ENCODE data around the gene ACER3. TPM values are rescaled to one million over a fixed set of nuclear protein-coding genes. Genes with fewer than 3 reads are reported as not detected.

ACER3 gene
- total and polyA plus RNA-seq, 4 donors = 1.9 to 5.9 (median 4.2) TPM

GRCh38 chr11:76839311-76839710, 21.4 kb upstream of the ACER3 start:
- Histone ChIP-seq H3K4me1 (ENCODE audit: control insufficient read depth in 4 of 4, insufficient read depth in 4 of 4, low read length in 3 of 4) (peaks cover 0 to 25% (median 10%) of the 10 kb centered on the region in 4 donors), H3K27me3 (ENCODE audit: control insufficient read depth in 4 of 4, insufficient read depth in 4 of 4, low read length in 3 of 4) (no peaks in the 10 kb centered on the region), H3K9ac (ENCODE audit: low read depth in 1 of 2, low read length in 2 of 2) (no peak overlapping the region), H3K9me3 (ENCODE audit: control insufficient read depth in 4 of 4, low read length in 3 of 4) (no peaks in the 10 kb centered on the region), H3K36me3 (ENCODE audit: control insufficient read depth in 4 of 4, insufficient read depth in 3 of 4, low read depth in 1 of 4, low read length in 3 of 4) (no peaks in the 10 kb centered on the region), H3K4me3 (ENCODE audit: low read depth in 1 of 3, low read length in 3 of 3) (no peak overlapping the region), H3K27ac (ENCODE audit: low read depth in 1 of 2, low read length in 2 of 2) (no peak overlapping the region)
- TF ChIP-seq RXRA (IDR thresholded peaks at IDR 0.05) (no peak), MAX (IDR thresholded peaks at IDR 0.05) (no peak), HNF4A (conservative IDR thresholded peaks at IDR 0.05) (no peak), NR2F2 (IDR thresholded peaks at IDR 0.05) (no peak), YY1 (IDR thresholded peaks at IDR 0.05) (no peak), RAD21 (IDR thresholded peaks at IDR 0.05) (no peak), JUND (IDR thresholded peaks at IDR 0.05) (no peak), ATF3 (IDR thresholded peaks at IDR 0.05) (no peak), CTCF (IDR thresholded peaks at IDR 0.05; ENCODE audit: low read depth, low read length, missing input control) (no peak), TAF1 (conservative IDR thresholded peaks at IDR 0.05) (no peak), ZBTB33 (IDR thresholded peaks at IDR 0.05) (no peak), HNF4G (IDR thresholded peaks at IDR 0.05) (no peak), REST (IDR thresholded peaks at IDR 0.05) (no peak), FOXA1 (IDR thresholded peaks at IDR 0.05) (no peak), GABPA (IDR thresholded peaks at IDR 0.05 in 1 of 2, conservative IDR thresholded peaks at IDR 0.05 in 1 of 2) (no peak), SP1 (IDR thresholded peaks at IDR 0.05) (no peak), FOXA2 (IDR thresholded peaks at IDR 0.05) (no peak)
- DNase-seq (ENCODE audit: low spot score) = no peak
- 57% methylated on average over 1 of the region's 1 CpG for WGBS

All from liver (tissue), 9 donors.